Testis (tissue), 2 donors: Measurements from ENCODE around the gene HOXA5.

ENCODE experiments used
- POLR2A ChIP-seq: fragments of 450-650 bp; IDR thresholded peaks from one replicate; pipeline ENCODE4 v1.6.1; 2017; ENCODE audit warnings: antibody characterized with exemption, mild to moderate bottlenecking, moderate library complexity
- TF ChIP-seq, protein P1 (sequence below), 3 experiments: fragments of 450-650 bp in 2 of 3; fragments of 200-600 bp in 1 of 3; sonication (generic) in 1 of 3; IDR thresholded peaks; one replicate each; pipeline ENCODE4 v1.5.1; 2016 to 2019; ENCODE audit warnings: antibody characterized with exemption in 3 of 3, mild to moderate bottlenecking in 2 of 3, moderate library complexity in 1 of 3

- TF ChIP-seq, protein P1, sequence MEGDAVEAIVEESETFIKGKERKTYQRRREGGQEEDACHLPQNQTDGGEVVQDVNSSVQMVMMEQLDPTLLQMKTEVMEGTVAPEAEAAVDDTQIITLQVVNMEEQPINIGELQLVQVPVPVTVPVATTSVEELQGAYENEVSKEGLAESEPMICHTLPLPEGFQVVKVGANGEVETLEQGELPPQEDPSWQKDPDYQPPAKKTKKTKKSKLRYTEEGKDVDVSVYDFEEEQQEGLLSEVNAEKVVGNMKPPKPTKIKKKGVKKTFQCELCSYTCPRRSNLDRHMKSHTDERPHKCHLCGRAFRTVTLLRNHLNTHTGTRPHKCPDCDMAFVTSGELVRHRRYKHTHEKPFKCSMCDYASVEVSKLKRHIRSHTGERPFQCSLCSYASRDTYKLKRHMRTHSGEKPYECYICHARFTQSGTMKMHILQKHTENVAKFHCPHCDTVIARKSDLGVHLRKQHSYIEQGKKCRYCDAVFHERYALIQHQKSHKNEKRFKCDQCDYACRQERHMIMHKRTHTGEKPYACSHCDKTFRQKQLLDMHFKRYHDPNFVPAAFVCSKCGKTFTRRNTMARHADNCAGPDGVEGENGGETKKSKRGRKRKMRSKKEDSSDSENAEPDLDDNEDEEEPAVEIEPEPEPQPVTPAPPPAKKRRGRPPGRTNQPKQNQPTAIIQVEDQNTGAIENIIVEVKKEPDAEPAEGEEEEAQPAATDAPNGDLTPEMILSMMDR (IDR thresholded peaks at IDR 0.05) = no peak
- no peak for TF ChIP-seq POLR2A
Measured at GRCh38 chr7:27140126-27140857, 3.2 kb downstream of the HOXA5 start.
